Fibroblast of mammary gland (primary cell): Measurements from ENCODE around the gene PRR15L.

Experiments used
- DNase-seq: peaks from one replicate; pipeline ENCODE4 v3.0.0-alpha.2; 2010; ENCODE audit warnings: low read depth
- H3K4me3 ChIP-seq: 2 replicates; pipeline ENCODE4 v1.5.1; 2011; ENCODE audit warnings: low read depth, mild to moderate bottlenecking, low read length, moderate library complexity; ENCODE audit not compliant: control insufficient read depth
- TF ChIP-seq, protein P1 (sequence below): conservative IDR thresholded peaks from 2 replicates; pipeline ENCODE4 v1.5.1; 2011; ENCODE audit warnings: low read depth, low read length, inconsistent platforms; ENCODE audit not compliant: control insufficient read depth, insufficient read depth

Gene PRR15L

GRCh38 chr17:47915776-47916398 is 41.8 kb downstream of the PRR15L start:
- no peak for DNase-seq
- TF ChIP-seq, protein P1, sequence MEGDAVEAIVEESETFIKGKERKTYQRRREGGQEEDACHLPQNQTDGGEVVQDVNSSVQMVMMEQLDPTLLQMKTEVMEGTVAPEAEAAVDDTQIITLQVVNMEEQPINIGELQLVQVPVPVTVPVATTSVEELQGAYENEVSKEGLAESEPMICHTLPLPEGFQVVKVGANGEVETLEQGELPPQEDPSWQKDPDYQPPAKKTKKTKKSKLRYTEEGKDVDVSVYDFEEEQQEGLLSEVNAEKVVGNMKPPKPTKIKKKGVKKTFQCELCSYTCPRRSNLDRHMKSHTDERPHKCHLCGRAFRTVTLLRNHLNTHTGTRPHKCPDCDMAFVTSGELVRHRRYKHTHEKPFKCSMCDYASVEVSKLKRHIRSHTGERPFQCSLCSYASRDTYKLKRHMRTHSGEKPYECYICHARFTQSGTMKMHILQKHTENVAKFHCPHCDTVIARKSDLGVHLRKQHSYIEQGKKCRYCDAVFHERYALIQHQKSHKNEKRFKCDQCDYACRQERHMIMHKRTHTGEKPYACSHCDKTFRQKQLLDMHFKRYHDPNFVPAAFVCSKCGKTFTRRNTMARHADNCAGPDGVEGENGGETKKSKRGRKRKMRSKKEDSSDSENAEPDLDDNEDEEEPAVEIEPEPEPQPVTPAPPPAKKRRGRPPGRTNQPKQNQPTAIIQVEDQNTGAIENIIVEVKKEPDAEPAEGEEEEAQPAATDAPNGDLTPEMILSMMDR = no peak
- H3K4me3 ChIP-seq = no peak overlapping the region

DNA sequence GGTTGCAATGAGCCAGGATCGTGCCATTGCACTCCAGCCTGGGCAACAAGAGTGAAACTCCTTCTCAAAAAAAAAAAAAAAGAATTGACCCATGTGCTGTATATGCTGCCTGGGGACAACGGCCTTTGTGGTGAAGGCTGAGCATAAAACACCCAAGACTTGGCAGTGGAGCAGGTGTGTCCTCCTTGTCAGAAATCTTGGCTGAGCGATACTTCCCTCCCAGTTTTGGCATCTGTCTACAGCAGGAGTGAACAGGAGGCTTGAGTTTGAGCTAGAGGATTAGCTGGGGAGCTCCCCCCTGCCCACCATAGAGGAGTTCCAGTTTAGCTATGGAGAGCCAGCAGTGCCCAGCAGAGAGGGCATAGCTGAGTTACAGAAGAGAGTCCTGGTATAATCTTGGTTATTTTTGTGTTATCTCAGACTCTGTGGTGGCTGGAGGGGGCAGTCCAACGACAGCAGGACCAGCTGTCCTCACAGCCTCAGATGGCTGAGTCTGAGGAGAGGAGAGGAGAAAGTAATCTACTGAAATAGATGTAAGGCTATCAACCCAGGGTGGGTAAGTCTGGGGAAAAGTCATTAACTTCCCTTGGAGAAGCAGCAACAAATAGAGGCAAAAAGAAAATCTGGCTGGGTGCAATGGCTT is 43.3 kb downstream of the PRR15L start:
- no peak for DNase-seq
- TF ChIP-seq, protein P1 = no peak
- no peak overlapping the region for H3K4me3 ChIP-seq

DNA sequence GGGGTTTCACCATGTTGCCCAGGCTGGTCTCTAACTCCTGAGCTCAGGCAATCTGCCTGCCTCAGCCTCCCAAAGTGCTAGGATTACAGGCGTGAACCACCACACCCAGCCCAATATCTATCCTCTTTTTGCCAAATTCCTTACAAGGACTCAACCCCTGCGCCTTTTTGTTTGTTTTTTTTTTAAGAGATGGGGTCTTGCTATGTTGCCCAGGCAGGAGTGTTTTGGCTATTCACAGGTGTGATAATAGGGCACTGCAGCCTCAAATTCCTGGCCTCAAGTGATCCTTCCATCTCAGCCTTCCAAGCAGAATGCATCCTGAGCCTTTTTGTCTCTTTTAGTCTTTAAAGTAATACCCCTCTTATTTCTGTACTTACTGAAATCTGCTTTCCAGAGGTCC is 44.6 kb downstream of the PRR15L start:
- no peak overlapping the region for H3K4me3 ChIP-seq
- TF ChIP-seq, protein P1 = no peak
- no peak for DNase-seq

- TF ChIP-seq, protein P1 = no peak
- H3K4me3 ChIP-seq = no peak overlapping the region
- DNase-seq = no peak
Observed at GRCh38 chr17:47907932-47908562, 49.6 kb downstream of the PRR15L start.

- no peak overlapping the region for H3K4me3 ChIP-seq
- TF ChIP-seq, protein P1 = no peak
- DNase-seq = no peak
Observed at GRCh38 chr17:47906443-47906842, 51.2 kb downstream of the PRR15L start.

- peak; percentile 59 for DNase-seq
Observed at GRCh38 chr17:47905221-47905733, 52.4 kb downstream of the PRR15L start.

More at GRCh38 chr17:47905221-47905733, 52.4 kb downstream of the PRR15L start:
- TF ChIP-seq, protein P1 = no peak
- H3K4me3 ChIP-seq = no peak overlapping the region
